Measurements from ENCODE around the gene ST6GAL1.

- no peak for TF ChIP-seq POLR2A (IDR thresholded peaks at IDR 0.05)
- no peak for TF ChIP-seq CTCF (IDR thresholded peaks at IDR 0.05)
Observed at GRCh38 chr3:186949281-186949982, 19.1 kb downstream of the ST6GAL1 start.

All from uterus (tissue), 2 donors.